OCI-LY3 (cell line): ENCODE data around the gene FCN2.

Experiments used
- H2AFZ ChIP-seq: fragments of 200-600, 300-600 bp; shearing (Covaris generic); 2 replicates; pipeline ENCODE4 v1.6.0; 2014; ENCODE audit warnings: antibody characterized with exemption, low read depth, low read length
- H3K27ac ChIP-seq: fragments of 200-600, 300-600 bp; sonication (generic); 2 replicates; pipeline ENCODE4 v1.5.1; 2014; ENCODE audit warnings: mild to moderate bottlenecking, low read length, moderate library complexity, mixed read lengths
- H3K27me3 ChIP-seq: fragments of 200-600, 300-600 bp; sonication (generic); 2 replicates; pipeline ENCODE4 v1.6.1; 2014; ENCODE audit warnings: low read depth, low read length, mixed read lengths
- H3K36me3 ChIP-seq: fragments of 200-600, 300-600 bp; sonication (generic); replicated peaks from 2 replicates; pipeline ENCODE3; 2014; ENCODE audit warnings: low read depth, low read length, mixed read lengths
- H3K4me1 ChIP-seq: fragments of 300-600, 200-600 bp; sonication (generic); 2 replicates; pipeline ENCODE4 v1.6.1; 2014; ENCODE audit warnings: low read length, mixed read lengths
- H3K4me2 ChIP-seq: fragments of 200-600, 300-600 bp; sonication (generic); 2 replicates; pipeline ENCODE4 v1.6.1; 2014; ENCODE audit warnings: low read length, mixed read lengths
- H3K4me3 ChIP-seq: fragments of 300-600, 200-600 bp; sonication (generic); 2 replicates; pipeline ENCODE4 v1.5.1; 2014; ENCODE audit warnings: antibody characterized with exemption, mild to moderate bottlenecking, low read length, moderate library complexity
- H3K79me2 ChIP-seq: fragments of 300-600, 200-600 bp; shearing (Covaris generic); 2 replicates; pipeline ENCODE4 v1.6.1; 2014; ENCODE audit warnings: mild to moderate bottlenecking, low read length, mixed read lengths
- H3K9ac ChIP-seq: fragments of 300-600, 200-600 bp; shearing (Covaris generic); 2 replicates; pipeline ENCODE4 v1.6.0; 2014; ENCODE audit warnings: mild to moderate bottlenecking, low read length, moderate library complexity
- H3K9me3 ChIP-seq: fragments of 200-600, 300-600 bp; shearing (Covaris generic); 2 replicates; pipeline ENCODE4 v1.6.1; 2014; ENCODE audit warnings: low read length, mixed read lengths; ENCODE audit not compliant: insufficient read depth
- H4K20me1 ChIP-seq: fragments of 200-600, 300-600 bp; sonication (generic); 2 replicates; pipeline ENCODE4 v1.6.1; 2016; ENCODE audit warnings: low read length, mixed read lengths; ENCODE audit not compliant: insufficient read depth
- CTCF ChIP-seq: fragments of 200-600, 300-600 bp; sonication (generic); IDR thresholded peaks from 2 replicates; pipeline ENCODE4 v1.5.1; 2014; ENCODE audit warnings: antibody characterized with exemption, low read length, low read depth
- EZH2phosphoT487 ChIP-seq: fragments of 200-600 bp; shearing (Covaris generic); IDR thresholded peaks from 2 replicates; pipeline ENCODE4 v1.6.1; 2018; ENCODE audit warnings: antibody characterized with exemption, mixed run types, low read depth

The FCN2 gene

GRCh38 chr9:134885001-134885678 is 4.5 kb downstream of the FCN2 start:
- no peak overlapping the region for H3K4me2 ChIP-seq
- H4K20me1 ChIP-seq = no peaks in the 10 kb centered on the region
- H2AFZ ChIP-seq = no peak overlapping the region
- H3K79me2 ChIP-seq = no peaks in the 10 kb centered on the region
- H3K9ac ChIP-seq = no peak overlapping the region
- TF ChIP-seq CTCF (no peak), EZH2phosphoT487 (no peak)
- H3K4me3 ChIP-seq = no peak overlapping the region
- no peaks in the 10 kb centered on the region for H3K4me1 ChIP-seq
- no peaks in the 10 kb centered on the region for H3K9me3 ChIP-seq
- H3K36me3 ChIP-seq = no peaks in the 10 kb centered on the region
- H3K27me3 ChIP-seq = no peaks in the 10 kb centered on the region
- H3K27ac ChIP-seq = no peak overlapping the region

- no peak overlapping the region for H3K4me3 ChIP-seq
- H3K79me2 ChIP-seq = no peaks in the 10 kb centered on the region
- H3K27me3 ChIP-seq = no peaks in the 10 kb centered on the region
- H3K36me3 ChIP-seq = no peaks in the 10 kb centered on the region
- H3K9me3 ChIP-seq = no peaks in the 10 kb centered on the region
- H3K4me1 ChIP-seq = no peaks in the 10 kb centered on the region
- no peak overlapping the region for H3K9ac ChIP-seq
- TF ChIP-seq CTCF (no peak), EZH2phosphoT487 (no peak)
- H3K27ac ChIP-seq = no peak overlapping the region
- H4K20me1 ChIP-seq = no peaks in the 10 kb centered on the region
- H3K4me2 ChIP-seq = no peak overlapping the region
- H2AFZ ChIP-seq = no peak overlapping the region
These were observed 5.2 kb downstream of the FCN2 start for GRCh38 chr9:134885679-134886412.

- TF ChIP-seq CTCF (no peak), EZH2phosphoT487 (no peak)
- no peaks in the 10 kb centered on the region for H3K27me3 ChIP-seq
These were observed 5.9 kb downstream of the FCN2 start for GRCh38 chr9:134886413-134886913.

GRCh38 chr9:134887219-134887618 is 6.6 kb downstream of the FCN2 start:
- no peaks in the 10 kb centered on the region for H3K79me2 ChIP-seq
- no peak for TF ChIP-seq CTCF
- TF ChIP-seq EZH2phosphoT487 = no peak
- H3K27ac ChIP-seq = no peak overlapping the region
- H3K36me3 ChIP-seq = no peaks in the 10 kb centered on the region
- H3K9me3 ChIP-seq = no peaks in the 10 kb centered on the region
- no peaks in the 10 kb centered on the region for H3K27me3 ChIP-seq
- no peak overlapping the region for H3K4me2 ChIP-seq
- no peak overlapping the region for H2AFZ ChIP-seq
- no peak overlapping the region for H3K9ac ChIP-seq
- H3K4me1 ChIP-seq = no peaks in the 10 kb centered on the region
- no peak overlapping the region for H3K4me3 ChIP-seq
- H4K20me1 ChIP-seq = no peaks in the 10 kb centered on the region

More at GRCh38 chr9:134886413-134886913, 5.9 kb downstream of the FCN2 start:
- Histone ChIP-seq H3K4me1 (no peaks in the 10 kb centered on the region), H3K9me3 (no peaks in the 10 kb centered on the region), H3K79me2 (no peaks in the 10 kb centered on the region), H3K4me2 (no peak overlapping the region), H3K9ac (no peak overlapping the region), H3K36me3 (no peaks in the 10 kb centered on the region), H3K4me3 (no peak overlapping the region), H2AFZ (no peak overlapping the region), H4K20me1 (no peaks in the 10 kb centered on the region), H3K27ac (no peak overlapping the region)
